HepG2 (cell line): ENCODE measurements around the gene PRDM15. TPM values are rescaled to one million over a fixed set of nuclear protein-coding genes. Genes with fewer than 3 reads are reported as not detected.

Experiments
- ATAC-seq: fragments of 200-7000 bp; cut with Tn5 transposase; 3 replicates; pipeline ENCODE4 v1.9.1; 2020; ENCODE audit warnings: mild to moderate bottlenecking, moderate library complexity
- BruUV-seq: library from RNA; stranded (reverse); fragments of 400-500 nt; replicated peaks from 2 replicates; lab custom pipeline; 2021; lab: Mats Ljungman, UMichigan
- CTCF ChIA-PET: fragments of 300-600 bp; formaldehyde crosslinking; extraction: SDS; loops from one replicate; lab custom pipeline; 2021; ENCODE audit warnings: low total read pairs, inconsistent platforms, low intra/inter-chr PET ratio; lab: Yijun Ruan, JAX
- POLR2A ChIA-PET: fragments of 350-600 bp; sonication (Branson Sonifier 250); formaldehyde crosslinking; loops from one replicate; lab custom pipeline; 2020; ENCODE audit warnings: antibody characterized with exemption, inconsistent platforms; lab: Yijun Ruan, JAX
- DNase-seq: peaks from one replicate; pipeline ENCODE4 v3.0.0-alpha.2; 2015; ENCODE audit warnings: low spot score
- FAIRE-seq: peaks from 3 replicates; lab custom pipeline; 2011; peaks lifted over from hg19 to GRCh38; lab: Jason Lieb, UNC
- H2AFZ ChIP-seq: one replicate; pipeline ENCODE4 v1.6.1; 2011; ENCODE audit warnings: low read length, inconsistent platforms
- H3K27ac ChIP-seq: fragments of 300-600 bp; 3 replicates; pipeline ENCODE4 v1.8.0; 2011; ENCODE audit warnings: mixed run types, mild to moderate bottlenecking, mixed read lengths, low read length, inconsistent platforms; ENCODE audit not compliant: insufficient read depth; ENCODE audit errors: extremely low read length
- H3K27me3 ChIP-seq, 2 experiments: fragments of 200-600 bp in 1 of 2; 2 replicates in 1 of 2; 3 replicates in 1 of 2; pipeline versions ENCODE4 v1.6.0 to v1.8.0; 2011; ENCODE audit warnings: low read length in 2 of 2, mild to moderate bottlenecking in 2 of 2, moderate library complexity in 2 of 2, inconsistent platforms in 1 of 2; ENCODE audit not compliant: insufficient read depth in 2 of 2, control insufficient read depth in 1 of 2
- H3K36me3 ChIP-seq, 2 experiments: fragments of 200-600 bp in 1 of 2; replicated peaks in 1 of 2; 2 replicates in 1 of 2; 3 replicates in 1 of 2; pipeline versions ENCODE4 v1.5.1 to v1.8.0; 2011; ENCODE audit warnings: low read length in 2 of 2, inconsistent platforms in 1 of 2; ENCODE audit not compliant: insufficient read depth in 2 of 2, control insufficient read depth in 1 of 2
- H3K4me1 ChIP-seq: 2 replicates; pipeline ENCODE4 v1.5.1; 2012; ENCODE audit warnings: low read length, inconsistent platforms; ENCODE audit not compliant: insufficient read depth
- H3K4me2 ChIP-seq: 2 replicates; pipeline ENCODE4 v1.6.0; 2011; ENCODE audit warnings: low read depth, low read length, inconsistent platforms
- H3K4me3 ChIP-seq, 3 experiments: fragments of 200-600 bp in 1 of 3; sonication (generic), shearing (Covaris generic) in 1 of 3; replicated peaks in 1 of 3; 2 replicates each; pipeline ENCODE4 v1.5.1; 2011 to 2016; ENCODE audit warnings: low read length in 3 of 3, inconsistent platforms in 2 of 3, low read depth in 2 of 3, mild to moderate bottlenecking in 2 of 3, control low read depth in 1 of 3, mixed read lengths in 1 of 3; ENCODE audit not compliant: insufficient read depth in 1 of 3
- H3K79me2 ChIP-seq: one replicate; pipeline ENCODE4 v1.6.1; 2011; ENCODE audit warnings: low read length, inconsistent platforms; ENCODE audit not compliant: insufficient read depth
- H3K9ac ChIP-seq: 2 replicates; pipeline ENCODE4 v1.6.0; 2011; ENCODE audit warnings: mild to moderate bottlenecking, low read depth, low read length, inconsistent platforms; ENCODE audit not compliant: insufficient read depth
- H3K9me3 ChIP-seq: 2 replicates; pipeline ENCODE4 v1.5.1; 2012; ENCODE audit warnings: mild to moderate bottlenecking, low read length
- H4K20me1 ChIP-seq: 2 replicates; pipeline ENCODE4 v1.6.0; 2011; ENCODE audit warnings: inconsistent platforms, mild to moderate bottlenecking, low read length, moderate library complexity; ENCODE audit not compliant: insufficient read depth
- HOXA9 ChIP-seq: sonication (generic); formaldehyde crosslinking; IDR thresholded peaks from 2 replicates; pipeline ENCODE4 v1.8.1; 2022; ENCODE audit warnings: missing genetic modification reagents, mild to moderate bottlenecking, moderate library complexity, borderline replicate concordance
- ZBTB33 ChIP-seq: sonication (generic); formaldehyde crosslinking; IDR thresholded peaks from 2 replicates; pipeline ENCODE4 v1.4.0; 2020; ENCODE audit warnings: missing genetic modification reagents
- WGBS: methylation state at CpG from one replicate; pipeline ENCODE4 v1.1.6; 2017; ENCODE audit warnings: low lambda C conversion rate; 5-methylcytosine and 5-hydroxymethylcytosine counted together
- in situ Hi-C: cut with HindIII; loops from 2 replicates; pipeline ENCODE4 v1.10.0; 2017; ENCODE audit warnings: low pct_unique_long_range_greater_than_20kb; ENCODE audit not compliant: extremely low pct_ligation_motif_present
- intact Hi-C: fragments of 100-400 bp; cut with micrococcal nuclease; formaldehyde crosslinking; loops from one replicate; pipeline ENCODE4 v1.10.0; 2022; ENCODE audit not compliant: unreplicated experiment
- polyA plus RNA-seq, 8 experiments: library from polyadenylated mRNA; depleted of rRNA in 3 of 8; stranded (reverse) in 7 of 8; unstranded in 1 of 8; fragments of >200 nt; fragmentation: Illumina TruSeq in 4 of 8; extraction: Trizol in 4 of 8; gene quantifications; 2 replicates each; pipeline versions ENCODE4 v1.2.1 to v1.2.3, GENCODE V29; 2011 to 2016; ENCODE audit warnings: low read depth in 4 of 8, missing spikeins in 1 of 8, mixed read lengths in 1 of 8; ENCODE audit not compliant: insufficient read depth in 1 of 8
- total RNA-seq, 5 experiments: library from RNA; depleted of rRNA; stranded (reverse); fragments of >200 nt; fragmentation: Illumina TruSeq; extraction: Trizol; gene quantifications; 2 replicates each; pipeline ENCODE4 v1.2.3, GENCODE V29; 2016; ENCODE audit warnings: low read depth in 1 of 5

Gene PRDM15
- total and polyA plus RNA-seq, 2 of the 13 experiments (the other 11 are each of a cell fraction or from before 2014, with no cell fraction given): 4.0 to 6.9 TPM

- Histone ChIP-seq H3K27ac (no peak overlapping the region), H3K9me3 (no peaks in the 10 kb centered on the region), H3K79me2 (no peaks in the 10 kb centered on the region), H2AFZ (no peak overlapping the region), H3K4me2 (no peak overlapping the region), H3K9ac (no peak overlapping the region), H3K27me3 (no peaks in the 10 kb centered on the region)
- CTCF ChIA-PET: no interaction called here
- no TSS peak for BruUV-seq
- in situ Hi-C loops (no loop called here), intact Hi-C loops (no loop called here)
- DNase-seq (no peak), FAIRE-seq (no peak)
- TF ChIP-seq HOXA9 (CRISPR knock-in tag) (no peak), ZBTB33 (CRISPR knock-in tag) (peak; percentile 60; the same call in 1 of the 2 replicates)
- TF ChIP-seq, all 625 proteins: peak for 1
- Histone ChIP-seq H3K4me3 (no peak overlapping the region), H3K36me3 (peaks cover 13 to 34% of the 10 kb centered on the region in 2 experiments; a peak in 4 of 5 replicates), H3K4me1 (no peaks in the 10 kb centered on the region), H4K20me1 (no peaks in the 10 kb centered on the region)
- no peak for ATAC-seq
- WGBS: 92% methylated on average over 32 of the region's 32 CpGs
- POLR2A ChIA-PET: no interaction called here
Observed at GRCh38 chr21:41801321-41802197, 77.6 kb downstream of the PRDM15 start.
